Measurements from ENCODE around the gene GALNT4.

The GALNT4 gene

GRCh38 chr12:89529738-89530137 is 5.1 kb upstream of the GALNT4 start:
- no peak for DNase-seq (ENCODE audit: low read depth)

DNA sequence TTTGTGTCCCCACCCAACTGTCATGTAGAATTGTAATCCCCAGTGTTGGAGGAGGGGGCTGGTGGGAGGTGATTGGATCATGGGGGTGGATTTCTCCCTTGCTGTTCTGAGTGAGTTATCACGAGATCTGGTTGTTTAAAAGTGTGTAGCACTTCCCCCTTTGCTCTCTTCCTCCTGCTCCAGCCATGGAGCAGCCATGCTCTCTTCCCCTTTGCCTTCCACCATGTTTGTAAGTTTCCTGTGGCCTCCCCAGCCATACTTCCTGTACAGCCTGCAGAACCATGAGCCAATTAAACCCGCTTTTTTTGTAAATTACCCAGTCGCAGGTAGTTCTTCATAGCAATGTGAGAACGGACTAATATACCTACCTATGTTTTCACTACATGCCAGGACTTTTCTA is 3.8 kb upstream of the GALNT4 start:
- DNase-seq (ENCODE audit: low read depth): no peak

- DNase-seq (ENCODE audit: low read depth): peak; percentile 34
Observed at GRCh38 chr12:89525824-89526770, 1.5 kb upstream of the GALNT4 start, which contains the start of gene POC1B. TSS of gene POC1B (minus strand) at chr12:89526047. CDS start at chr12:89525895, 152 bp downstream.

- DNase-seq (ENCODE audit: low read depth): peak; percentile 21
Observed at GRCh38 chr12:89525305-89525823, 768 bp upstream of the GALNT4 start.

GRCh38 chr12:89523843-89524540 is 604 bp downstream of the GALNT4 start:
- no peak for DNase-seq (ENCODE audit: low read depth)

DNA sequence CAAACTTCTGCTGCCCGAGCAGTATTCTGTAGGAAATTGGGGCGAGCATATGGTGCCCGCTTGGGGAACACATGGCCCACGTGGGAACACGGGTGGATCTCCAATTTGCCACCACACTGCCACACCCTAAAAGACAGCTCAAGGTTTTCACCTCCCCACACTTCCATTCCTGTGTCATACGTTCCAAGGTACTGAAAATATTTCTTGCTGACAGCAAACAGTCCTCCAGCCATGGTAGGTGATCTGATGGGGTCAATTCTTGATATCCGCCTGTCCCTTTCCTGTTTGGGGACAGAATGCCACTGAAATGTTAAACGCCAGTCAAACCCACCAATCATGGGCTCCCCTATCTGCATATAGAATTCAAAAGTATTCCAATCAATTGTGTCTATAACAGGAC is 1.2 kb downstream of the GALNT4 start:
- no peak for DNase-seq (ENCODE audit: low read depth)

GRCh38 chr12:89521364-89522223 is 3.0 kb downstream of the GALNT4 start:
- no peak for DNase-seq (ENCODE audit: low read depth)

- no peak for DNase-seq (ENCODE audit: low read depth)
Observed at GRCh38 chr12:89517720-89518119, 6.9 kb downstream of the GALNT4 start.

GRCh38 chr12:89516633-89517032 is 8.0 kb downstream of the GALNT4 start:
- DNase-seq (ENCODE audit: low read depth): no peak

- DNase-seq (ENCODE audit: low read depth): no peak
Observed at GRCh38 chr12:89514751-89515150, 9.8 kb downstream of the GALNT4 start.

DNA sequence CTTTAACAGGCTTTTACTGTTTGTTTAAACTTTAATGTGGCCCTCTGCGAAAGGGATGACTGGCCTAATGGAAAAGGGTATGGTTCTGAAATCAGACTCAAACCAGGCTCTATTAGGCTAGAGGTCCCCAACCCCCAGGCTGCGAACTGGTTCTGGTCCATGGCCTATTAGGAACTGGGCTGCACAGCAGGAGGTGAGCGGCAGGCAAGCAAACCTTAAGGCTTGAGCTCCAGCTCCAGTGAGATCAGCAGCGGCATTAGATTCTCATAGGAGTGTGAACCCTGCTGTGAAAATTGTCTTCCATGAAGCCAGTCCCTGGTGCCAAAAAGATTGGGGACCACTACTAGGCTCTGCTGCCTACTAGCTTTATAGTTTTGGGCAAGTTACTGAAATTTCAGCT is 11.1 kb downstream of the GALNT4 start:
- no peak for DNase-seq (ENCODE audit: low read depth)

GRCh38 chr12:89507015-89507824 is 17.4 kb downstream of the GALNT4 start:
- DNase-seq (ENCODE audit: low read depth): no peak

DNA sequence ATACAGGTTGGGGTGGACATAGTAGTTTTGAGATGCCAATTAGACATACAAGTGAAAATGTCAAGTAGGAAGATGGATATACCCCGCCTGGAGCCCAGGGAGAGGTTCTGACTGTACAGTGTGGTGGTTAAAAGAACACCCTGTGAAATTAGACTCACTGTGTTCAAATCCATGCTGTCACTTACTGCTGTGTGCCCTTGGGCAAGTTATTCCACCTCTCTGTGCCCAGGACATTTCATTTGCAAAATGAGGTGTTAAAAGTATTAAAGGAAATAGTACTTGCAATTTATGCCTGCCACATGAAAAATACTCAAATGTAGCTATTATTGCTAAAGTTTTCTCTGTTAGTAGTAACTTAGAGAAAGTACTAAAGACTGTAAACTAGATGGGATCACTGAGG is 18.5 kb downstream of the GALNT4 start:
- no peak for DNase-seq (ENCODE audit: low read depth)

- DNase-seq (ENCODE audit: low read depth): no peak
Observed at GRCh38 chr12:89504560-89505346, 19.8 kb downstream of the GALNT4 start.

DNA sequence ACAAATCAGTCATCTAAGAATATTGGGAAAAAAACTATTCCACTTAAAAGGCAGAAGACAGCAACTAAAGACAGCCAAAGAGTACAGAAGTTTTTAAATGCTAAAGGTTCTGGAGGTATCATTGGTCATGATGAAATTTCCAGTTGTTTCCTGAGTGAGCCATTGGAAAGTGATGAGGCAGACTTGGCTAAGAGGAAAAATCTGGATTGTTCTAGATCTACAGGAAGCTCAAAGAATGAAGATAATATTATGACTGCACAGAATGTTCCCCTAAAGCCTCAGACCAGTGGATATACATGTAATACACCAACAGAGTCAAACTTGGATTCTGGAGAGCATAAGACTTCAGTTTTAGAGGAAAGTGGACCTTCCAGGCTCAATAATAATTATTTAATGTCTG is 22.8 kb downstream of the GALNT4 start:
- no peak for DNase-seq (ENCODE audit: low read depth)

- DNase-seq (ENCODE audit: low read depth): no peak
Observed at GRCh38 chr12:89499857-89500256, 24.7 kb downstream of the GALNT4 start.

DNA sequence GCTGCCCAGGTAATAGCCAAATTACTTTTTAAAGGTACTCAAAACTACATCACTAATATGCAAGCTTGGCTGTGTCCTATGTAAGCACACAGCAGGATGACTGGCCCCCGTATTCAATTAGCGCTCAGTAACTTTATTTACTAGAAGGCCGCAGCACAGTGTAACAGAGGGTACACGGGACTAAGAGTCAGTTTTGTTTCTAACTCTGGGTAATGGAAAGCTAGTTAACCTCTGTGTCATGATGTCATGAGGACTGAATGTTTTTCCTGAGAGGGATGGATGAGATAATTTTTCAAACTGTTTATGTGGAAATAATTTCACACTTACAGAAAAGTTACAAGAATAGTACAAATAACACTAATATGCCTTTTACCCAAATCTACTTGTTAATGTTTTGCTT is 27.1 kb downstream of the GALNT4 start:
- DNase-seq (ENCODE audit: low read depth): no peak

DNA sequence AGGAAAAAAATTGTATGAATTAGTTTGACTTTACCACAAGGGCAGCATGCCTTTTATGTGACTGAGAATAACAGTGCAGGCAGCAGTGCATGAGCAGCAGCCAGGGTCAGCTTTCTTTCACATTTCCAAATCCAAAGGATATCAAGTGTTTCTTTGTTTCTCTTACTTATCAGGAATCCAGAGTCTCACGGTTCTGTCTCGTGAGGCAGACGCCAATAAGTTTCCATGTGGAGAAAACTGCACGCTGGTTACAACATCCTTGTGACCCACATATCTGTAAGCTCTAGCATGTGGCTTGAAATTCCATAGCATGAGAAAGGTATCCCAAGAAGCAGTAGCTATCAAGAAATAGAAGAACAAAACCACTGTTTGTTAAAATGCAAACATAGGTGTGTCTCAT is 27.6 kb downstream of the GALNT4 start:
- no peak for DNase-seq (ENCODE audit: low read depth)

GRCh38 chr12:89494411-89495231 is 30.0 kb downstream of the GALNT4 start:
- no peak for DNase-seq (ENCODE audit: low read depth)
